Left renal pelvis (tissue), 4 donors: ENCODE results near the gene PPM1G. TPM values are rescaled to one million over a fixed set of nuclear protein-coding genes. Genes with fewer than 3 reads are reported as not detected.
A peak's percentile ranks its signal among the peaks of the same experiment; 100 is the strongest.
"Not testable (repeated sequence)": the region's sequence is repeated elsewhere in the genome, so short reads cannot be mapped to it uniquely, and the experiment has no call there.

Experiments used
- DNase-seq, 4 donors: peaks; one replicate each; pipeline ENCODE4 v3.0.0-alpha.2; 2013; ENCODE audit warnings: low read depth in 4 of 4, low spot score in 3 of 4
- polyA plus RNA-seq, 4 donors: library from polyadenylated mRNA; unstranded; fragments of 120-200 nt; gene quantifications; one replicate each; pipeline ENCODE4 v1.2.1, GENCODE V29; 2013; ENCODE audit not compliant: insufficient read length in 4 of 4

Gene PPM1G
- polyA plus RNA-seq = 10 to 100 TPM; 68.7 to 96.4 (median 94.3) TPM

DNA sequence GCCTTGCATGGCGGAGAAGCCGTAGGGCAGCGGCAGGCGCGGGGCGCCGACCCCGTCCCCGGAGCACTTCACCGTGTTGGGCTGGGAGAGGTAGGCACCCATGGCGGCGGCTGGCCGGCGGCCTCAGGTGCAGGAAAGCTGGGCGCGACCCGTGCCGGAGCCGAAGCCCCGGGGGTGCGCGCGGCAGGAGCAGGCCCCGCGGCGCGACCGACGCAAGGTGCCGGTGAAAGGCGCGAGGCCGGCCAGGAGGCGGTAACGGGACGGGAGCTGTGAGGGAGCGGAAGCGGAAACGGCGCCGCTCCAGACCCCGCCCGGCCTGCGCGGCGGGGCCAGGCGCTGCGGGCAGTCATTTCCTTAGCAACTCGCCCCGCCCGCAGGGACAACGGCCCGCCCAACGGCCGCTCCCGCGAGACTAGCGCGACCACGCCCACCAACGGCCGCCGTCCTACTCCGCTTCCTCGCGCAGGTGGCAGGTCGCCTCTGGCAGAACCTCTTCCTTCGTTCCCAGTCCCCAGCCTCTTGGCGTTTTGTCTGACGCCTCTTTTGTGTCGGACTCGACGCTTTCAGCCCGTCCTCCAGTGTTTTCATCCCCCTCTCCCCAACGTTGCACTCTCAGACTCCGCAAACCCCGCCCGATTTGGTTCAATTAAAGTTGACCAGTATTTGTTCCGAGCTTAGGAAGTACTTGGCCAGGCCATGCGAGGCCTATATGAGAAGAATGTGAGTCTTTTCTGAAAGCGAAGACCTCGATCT, at the start of gene PPM1G:
TSS of gene PPM1G (minus strand) at position 271 of the 753 bp plus-strand sequence. CDS start at position 102, 169 bp downstream.
- DNase-seq = peak; percentile 83 to 88 (median 86)

- DNase-seq = no peak
Measured at GRCh38 chr2:27453968-27454367, 44.6 kb upstream of the PPM1G start.

DNA sequence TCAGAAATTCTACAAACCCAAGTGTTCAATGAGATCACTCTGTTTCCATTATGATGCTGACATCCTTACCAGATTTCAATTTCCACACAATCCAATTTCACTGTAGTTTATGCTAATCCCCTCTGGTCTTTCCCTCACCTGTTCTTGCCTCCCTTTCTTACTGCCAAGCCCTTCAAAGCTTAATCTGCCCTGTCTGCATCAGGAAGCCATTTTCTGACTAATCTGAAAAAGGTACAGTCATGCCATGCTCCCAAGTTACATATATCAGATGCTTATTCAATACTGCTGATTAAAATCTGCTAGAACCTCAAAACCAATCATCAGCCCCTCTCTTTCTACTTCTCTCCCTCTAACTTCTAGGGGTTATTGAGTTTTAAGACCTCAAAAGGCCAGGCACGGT, 41.7 kb upstream of the PPM1G start:
- DNase-seq = no peak

DNA sequence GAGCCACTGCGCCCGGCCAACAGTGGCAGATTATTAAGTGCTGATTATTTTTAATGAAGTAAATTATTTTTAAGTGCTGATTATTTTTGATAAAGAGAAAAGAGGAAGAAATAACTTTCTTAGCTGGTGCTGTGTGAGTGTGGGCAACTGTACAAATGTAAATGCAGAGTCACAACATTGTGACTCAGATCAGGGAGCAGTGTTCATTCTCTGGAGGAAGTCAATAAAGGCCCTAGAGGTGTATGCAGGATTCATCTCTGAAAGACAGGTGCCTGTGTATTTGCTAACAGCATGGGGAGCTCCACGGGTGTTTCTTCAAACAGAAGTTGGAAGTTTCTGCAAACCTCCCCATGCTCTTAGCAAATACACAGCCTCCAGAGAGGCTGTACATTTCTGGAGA, 39.0 kb upstream of the PPM1G start:
- DNase-seq = no peak

DNA sequence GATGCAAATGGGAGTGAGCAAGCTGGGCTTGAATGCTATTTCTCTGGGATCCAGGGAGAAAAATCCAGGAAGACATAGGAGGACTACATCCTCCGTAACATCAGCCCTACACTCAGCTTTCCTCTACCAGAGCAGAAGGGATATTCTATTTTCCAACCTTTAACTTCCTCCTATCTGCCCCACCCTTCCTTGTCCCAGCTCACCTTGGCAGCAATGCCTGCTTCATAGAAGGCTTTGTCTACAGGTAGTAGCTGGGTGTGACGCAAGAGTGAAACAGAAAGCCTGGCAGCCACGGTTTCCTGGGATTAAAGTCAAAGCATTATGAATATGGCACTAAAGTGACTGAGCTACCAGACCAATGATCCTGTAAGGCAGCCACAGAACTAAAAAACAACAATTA, 36.7 kb upstream of the PPM1G start:
- no peak for DNase-seq

DNA sequence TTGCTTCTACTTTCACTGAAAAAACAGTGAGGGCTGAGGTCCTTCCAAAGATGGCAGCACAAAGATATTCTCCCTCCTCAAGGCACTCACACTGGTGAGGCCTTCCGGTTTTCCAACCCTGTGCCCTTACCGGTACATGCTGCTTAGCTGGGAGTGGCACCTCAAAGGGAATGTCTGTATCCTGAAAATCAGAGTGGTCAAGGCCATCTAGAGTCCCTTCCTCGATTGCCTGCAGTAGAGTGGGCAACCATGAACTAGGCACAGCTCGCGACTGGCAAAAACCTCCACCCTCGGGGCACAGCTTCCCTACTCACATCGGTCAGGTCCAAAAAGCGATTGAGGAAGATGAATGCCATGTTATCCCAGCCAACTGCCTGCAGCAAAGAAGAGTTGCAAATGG, 36.2 kb upstream of the PPM1G start:
- DNase-seq = no peak

DNA sequence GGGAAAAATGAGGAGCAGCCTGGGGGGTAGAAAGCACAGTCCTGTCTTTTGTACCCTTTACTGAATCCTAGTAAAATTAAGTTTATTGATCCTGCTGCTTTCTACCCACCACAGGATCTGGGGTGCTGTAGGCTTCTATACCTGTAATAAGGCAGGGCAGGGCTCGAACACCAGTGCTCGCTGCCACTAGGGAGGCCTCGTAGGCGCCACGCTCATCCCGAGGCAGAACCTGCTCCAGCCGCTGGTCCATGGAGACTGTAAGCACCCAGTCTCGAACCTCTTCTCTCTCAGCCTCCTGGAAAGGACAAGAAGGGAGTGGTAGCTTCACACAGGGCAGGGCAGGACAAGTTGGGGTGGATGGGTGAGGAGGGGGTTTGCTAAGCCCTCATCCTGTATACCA, 35.8 kb upstream of the PPM1G start:
- DNase-seq = no peak

- DNase-seq = no peak
Measured at GRCh38 chr2:27442920-27443282, 33.5 kb upstream of the PPM1G start.

GRCh38 chr2:27441958-27442919, 32.8 kb upstream of the PPM1G start, which contains the start of gene KRTCAP3:
KRTCAP3 (plus strand) TSS chr2:27442381; CDS start chr2:27442413, 32 bp downstream.
- no peak for DNase-seq

- no peak for DNase-seq
Measured at GRCh38 chr2:27441226-27441926, 32.0 kb upstream of the PPM1G start.

DNA sequence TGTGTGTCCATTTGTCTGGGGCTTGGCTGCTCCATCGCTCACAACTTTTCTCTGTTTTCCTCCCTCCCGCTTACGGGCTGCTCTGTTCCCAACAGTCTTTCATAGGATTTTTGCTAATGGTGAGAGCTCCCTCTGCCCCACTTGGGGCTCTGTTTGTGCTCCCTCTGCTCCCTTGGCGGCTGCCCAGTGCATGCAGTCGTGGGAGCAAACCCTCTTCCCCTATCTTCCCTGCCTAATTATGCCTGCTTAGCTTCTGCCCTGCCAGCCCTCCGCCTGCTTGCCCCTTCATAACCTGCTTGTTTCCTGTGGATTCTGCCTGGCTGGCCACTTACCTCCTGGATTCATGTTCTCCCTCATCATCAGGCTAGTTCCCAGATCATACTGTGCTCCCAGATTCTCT, 26.2 kb upstream of the PPM1G start:
- DNase-seq = no peak

GRCh38 chr2:27431395-27431794, 22.0 kb upstream of the PPM1G start:
- no peak for DNase-seq

DNA sequence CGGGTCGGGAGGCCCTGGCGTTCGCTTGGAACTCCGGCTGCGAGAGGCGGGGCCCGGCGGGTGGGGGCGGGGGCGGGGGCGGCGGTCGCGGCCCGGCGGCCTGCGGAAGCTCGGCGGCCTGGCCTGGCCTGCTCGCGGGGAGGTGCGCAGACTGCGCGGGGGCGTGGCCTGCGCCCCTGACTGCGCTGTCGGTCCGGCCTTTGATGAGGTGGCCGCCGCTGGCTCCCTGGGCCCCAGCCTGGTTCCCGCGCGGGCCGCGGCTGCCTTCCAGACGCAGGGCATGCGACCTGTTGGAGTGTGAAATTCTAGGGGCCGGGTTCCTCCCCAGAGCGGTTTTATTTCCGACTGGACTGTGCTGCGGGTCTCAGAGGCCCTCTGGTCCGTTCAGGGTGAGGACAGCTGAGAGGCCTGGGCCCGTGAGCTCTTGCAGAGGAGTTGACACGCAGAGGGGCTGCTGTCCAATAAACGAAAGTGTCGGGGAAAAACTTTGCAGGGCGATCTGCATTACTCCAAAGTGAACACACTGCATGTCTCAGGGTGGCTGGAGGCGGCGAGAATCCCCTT, 19.7 kb upstream of the PPM1G start:
- peak in 2 of 4 donors; percentile 57 to 69 for DNase-seq

DNA sequence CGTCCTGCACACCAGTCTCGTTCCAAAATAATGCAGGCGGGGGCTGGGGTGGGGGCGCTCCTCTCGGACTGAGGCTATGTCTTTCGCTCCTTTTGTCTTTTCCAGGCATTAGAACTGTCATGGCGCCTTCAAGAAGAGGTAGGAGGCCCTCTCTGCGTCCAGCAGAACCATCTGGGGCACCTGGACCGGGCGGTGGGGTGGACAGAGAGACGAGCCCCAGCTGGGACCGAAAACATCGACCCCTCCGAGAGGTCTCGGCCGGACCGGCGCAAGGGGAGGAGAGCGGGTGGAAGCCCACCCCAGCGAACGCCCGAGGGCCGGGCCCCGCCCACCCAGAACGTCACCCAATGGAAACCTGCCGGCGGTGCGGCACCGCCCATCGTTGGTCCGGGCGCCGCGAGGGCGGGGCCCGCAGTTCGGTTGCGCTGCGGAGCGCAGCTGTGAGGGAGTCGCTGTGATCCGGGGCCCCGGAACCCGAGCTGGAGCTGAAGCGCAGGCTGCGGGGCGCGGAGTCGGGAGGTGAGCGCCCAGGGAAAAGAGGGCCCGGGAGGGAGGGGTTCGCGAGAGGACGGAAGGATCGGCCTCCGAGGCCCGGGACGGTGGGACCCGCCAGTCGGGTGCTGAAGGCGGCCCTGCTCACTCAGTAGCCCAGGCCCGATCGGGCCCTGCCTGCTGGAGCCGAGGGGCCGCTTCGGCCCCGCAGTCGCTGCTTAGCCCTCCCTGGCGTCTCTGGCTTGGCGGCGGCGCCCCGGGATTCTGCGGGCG, 19.0 kb upstream of the PPM1G start, which contains the start of gene NRBP1:
TSS of gene NRBP1 (plus strand) at position 419 of the 765 bp plus-strand sequence. CDS start 4,643 bp downstream, outside the sequence.
- DNase-seq = peak; percentile 82 to 89 (median 88)

- no peak for DNase-seq
Measured at GRCh38 chr2:27427863-27428212, 18.4 kb upstream of the PPM1G start.

GRCh38 chr2:27425039-27425438, 15.6 kb upstream of the PPM1G start:
- not testable (repeated sequence) for DNase-seq

DNA sequence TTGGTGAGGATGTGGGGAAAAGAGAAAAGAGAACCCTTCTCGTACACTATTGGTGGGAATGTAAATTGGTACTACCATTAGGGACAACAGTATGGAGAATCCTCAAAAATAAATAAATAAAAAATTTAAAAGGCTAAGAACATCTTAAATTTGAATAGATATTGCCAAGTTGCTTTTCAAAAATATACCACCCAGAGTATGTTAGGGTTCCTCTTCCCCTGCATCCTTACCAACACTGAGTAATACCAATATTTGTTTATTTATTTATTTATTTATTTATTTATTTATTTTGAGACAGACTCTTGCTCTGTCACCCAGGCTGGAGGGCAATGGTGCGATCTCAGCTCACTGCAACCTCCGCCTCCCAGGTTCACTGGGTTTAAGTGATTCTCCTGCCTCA, 13.6 kb upstream of the PPM1G start:
- DNase-seq = no peak

GRCh38 chr2:27421660-27422250, 12.4 kb upstream of the PPM1G start:
- DNase-seq = no peak

DNA sequence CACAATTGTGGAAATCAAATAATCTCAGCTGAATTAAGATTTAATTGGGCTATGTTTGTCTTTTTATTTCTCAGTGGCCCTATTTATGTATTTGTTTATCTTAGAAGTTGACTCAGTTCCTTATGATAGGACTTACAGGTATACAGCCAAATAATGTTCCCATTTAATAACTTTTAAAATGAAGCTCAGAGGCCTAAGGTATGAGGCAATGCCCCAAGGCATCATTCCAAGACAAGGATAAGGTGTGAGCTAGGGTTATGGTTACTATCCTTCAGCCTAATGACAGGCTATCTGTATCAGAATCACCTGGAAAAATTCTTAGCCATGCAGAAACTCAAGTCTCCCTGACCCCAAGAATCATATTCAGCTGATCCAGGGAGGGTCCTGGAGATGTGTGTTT, 11.6 kb upstream of the PPM1G start:
- DNase-seq = no peak
